CD4-positive, alpha-beta T cell treated with Interleukin-1 beta for 1 hour (primary cell): Measurements from ENCODE around the gene ZCCHC14.
A peak's percentile ranks its signal among the peaks of the same experiment; 100 is the strongest.
"Not testable (repeated sequence)": the region's sequence is repeated elsewhere in the genome, so short reads cannot be mapped to it uniquely, and the experiment has no call there.

Source experiments
- DNase-seq, 2 donors: peaks; one replicate each; pipeline ENCODE4 v3.0.0-alpha.2; 2020 to 2022

ZCCHC14 gene

GRCh38 chr16:87496447-87496801, 3.6 kb upstream of the ZCCHC14 start:
- peak; percentile 30 to 46 for DNase-seq

DNA sequence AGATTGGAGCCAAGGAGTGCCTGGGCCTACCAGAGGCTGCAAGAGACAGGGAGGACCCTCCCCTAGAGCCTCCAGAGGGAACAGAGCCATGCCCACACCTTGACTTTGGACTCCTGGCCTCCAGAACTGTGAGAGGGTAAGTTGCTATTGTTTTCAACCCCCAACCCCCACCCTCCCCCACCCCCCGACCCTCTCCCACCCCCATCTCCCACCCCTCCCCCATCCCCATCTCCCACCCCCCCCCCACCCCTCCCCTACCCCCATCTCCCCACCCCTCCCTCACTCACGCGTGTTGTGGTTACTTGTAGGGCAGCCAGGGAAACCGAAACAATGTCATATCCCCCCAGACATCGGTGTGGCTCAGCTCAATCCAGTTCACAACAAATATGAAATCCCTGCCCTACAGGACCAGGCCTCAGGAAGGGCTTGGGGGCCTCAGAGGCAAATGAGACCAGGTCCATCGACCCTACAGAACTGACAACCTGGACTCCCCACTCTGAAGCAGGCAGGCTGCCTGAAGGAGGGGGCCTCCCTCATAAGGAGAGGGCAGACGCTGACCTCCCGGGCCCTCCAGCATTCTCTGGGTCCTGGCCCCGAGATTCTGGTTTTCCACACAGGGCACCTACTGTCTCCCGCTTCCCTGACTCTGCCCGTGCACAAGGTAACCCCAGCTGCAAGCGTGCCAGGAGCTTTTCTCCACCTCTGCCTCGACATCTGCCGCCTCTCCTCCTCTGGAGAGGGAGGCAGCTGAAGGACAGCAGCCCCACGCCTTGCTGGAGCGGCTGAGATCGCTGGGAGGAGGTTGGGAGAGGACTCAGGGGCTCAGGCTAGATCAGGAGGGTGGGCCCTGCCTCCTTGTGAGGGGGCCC, 3.0 kb upstream of the ZCCHC14 start:
- no peak for DNase-seq

GRCh38 chr16:87493608-87494280, 920 bp upstream of the ZCCHC14 start:
- DNase-seq = no peak

GRCh38 chr16:87492291-87492630, 563 bp downstream of the ZCCHC14 start:
- no peak for DNase-seq

GRCh38 chr16:87491522-87492290, 1.1 kb downstream of the ZCCHC14 start:
- DNase-seq = peak in 1 of 2 donors; percentile 14

GRCh38 chr16:87490799-87491521, 1.9 kb downstream of the ZCCHC14 start:
- peak; percentile 40 to 61 for DNase-seq

DNA sequence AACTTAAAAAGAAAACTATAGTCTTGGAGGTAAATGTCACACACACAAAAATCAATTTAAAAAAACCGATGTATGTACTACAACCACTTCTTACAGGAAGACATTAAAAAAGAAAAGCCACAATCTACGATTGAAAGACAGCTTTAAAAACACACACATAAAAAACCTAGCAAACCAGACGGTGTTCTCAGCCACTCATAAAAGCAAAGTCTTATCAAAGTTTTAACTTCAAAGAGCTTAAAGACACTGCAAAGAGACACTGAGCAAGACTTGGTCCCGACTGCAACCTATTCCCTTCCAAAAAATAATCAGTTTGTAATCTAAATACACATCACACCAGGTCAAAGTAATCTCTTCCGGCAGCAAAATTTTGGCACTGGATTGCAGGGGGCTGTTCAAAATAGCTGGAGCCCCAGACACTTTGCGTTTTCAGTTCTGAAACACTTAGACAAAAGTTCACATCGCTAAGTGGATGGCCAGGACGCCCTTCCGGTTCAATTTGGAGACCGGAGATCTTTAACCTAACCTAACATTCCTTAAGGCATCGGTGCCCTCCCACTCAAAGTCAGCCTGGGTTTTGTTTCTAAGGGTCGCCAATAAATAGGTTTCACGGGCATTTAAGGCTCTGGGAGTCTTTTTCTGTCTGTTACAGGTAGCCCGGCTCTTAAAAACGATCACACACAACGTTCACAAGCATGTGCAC, 2.6 kb downstream of the ZCCHC14 start:
- DNase-seq = peak in 1 of 2 donors; percentile 26

DNA sequence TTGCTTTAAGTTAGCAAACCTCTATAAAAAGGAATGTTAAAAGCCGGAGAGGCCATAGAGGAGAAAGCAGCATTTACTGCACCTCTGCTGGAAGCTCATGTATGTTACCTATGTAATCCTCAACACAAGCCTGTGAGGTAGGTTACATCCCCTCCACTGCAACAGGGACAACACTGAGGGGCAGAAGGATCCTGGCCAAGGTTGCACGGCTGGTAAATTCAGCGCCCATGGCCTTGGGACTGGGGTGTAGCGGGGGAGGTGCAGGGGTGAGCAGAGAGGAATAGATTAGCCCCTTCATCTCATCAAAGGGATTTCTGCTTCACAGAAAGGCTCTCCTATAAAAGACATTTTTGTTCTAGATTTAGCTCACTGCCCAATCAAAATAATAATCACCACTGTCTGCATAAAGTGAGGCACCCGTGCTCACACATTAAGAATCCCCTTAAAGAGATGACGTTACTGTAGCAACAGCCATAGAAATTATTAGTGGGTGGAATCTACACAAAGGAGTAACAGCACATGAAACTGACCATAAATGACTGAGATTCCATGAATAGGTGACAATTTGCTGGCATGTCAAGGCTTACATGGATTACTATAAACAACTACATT, 3.3 kb downstream of the ZCCHC14 start:
- DNase-seq = no peak

- DNase-seq = not testable (repeated sequence)
Measured at GRCh38 chr16:87488960-87489359, 3.9 kb downstream of the ZCCHC14 start.

DNA sequence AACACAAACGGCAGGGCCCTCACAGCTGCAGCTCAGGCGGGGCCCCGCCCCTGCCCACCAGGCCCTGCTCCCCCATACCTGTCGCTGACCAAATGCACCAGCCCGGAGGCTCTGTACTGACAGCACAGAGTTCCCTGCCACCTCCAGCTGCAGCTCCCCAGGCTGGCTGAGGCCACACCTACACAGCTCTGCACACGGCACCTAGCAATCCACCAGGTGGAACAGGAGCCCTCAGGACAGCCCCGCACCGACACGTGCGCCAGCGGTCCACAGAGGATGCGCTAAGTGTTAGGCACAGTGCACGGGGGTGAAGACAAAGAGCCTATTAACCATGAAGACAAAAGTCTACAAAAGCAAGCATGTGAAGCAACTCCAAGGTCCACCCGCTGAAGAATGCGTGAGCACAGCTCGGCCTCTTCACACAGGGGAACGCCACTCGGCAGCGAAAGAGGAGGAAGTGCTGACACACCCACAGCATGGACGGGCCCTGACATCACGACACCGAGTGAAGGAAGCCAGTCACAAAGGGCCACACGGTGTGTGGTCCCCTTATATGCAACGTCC, 5.4 kb downstream of the ZCCHC14 start:
- peak in 1 of 2 donors; percentile 30 for DNase-seq

DNA sequence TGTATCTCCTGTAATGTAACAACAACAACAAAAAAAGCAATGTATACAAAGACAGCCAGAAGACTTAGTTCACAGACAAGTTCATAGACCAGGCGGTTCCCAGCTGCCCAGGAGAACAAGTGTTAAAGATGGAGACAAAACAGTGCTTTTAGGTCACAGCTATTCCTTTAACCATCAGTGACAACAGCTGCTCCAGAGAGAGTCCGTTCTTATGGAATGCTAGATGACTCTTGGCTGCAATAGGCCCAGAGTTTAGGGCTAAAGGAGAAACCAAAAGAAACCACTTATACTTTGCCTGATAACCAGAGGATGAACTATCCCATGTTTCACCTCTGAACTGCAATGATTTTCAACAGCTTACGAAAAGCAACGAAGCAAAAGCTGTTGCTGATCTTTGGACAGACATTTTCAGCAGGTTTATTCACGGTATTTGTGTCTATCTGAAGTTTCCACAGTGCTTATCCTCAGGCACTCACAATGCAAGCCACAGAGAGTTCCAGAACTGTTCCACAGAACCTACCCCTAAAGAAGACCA, 6.0 kb downstream of the ZCCHC14 start:
- no peak for DNase-seq

GRCh38 chr16:87486282-87486681, 6.5 kb downstream of the ZCCHC14 start:
- no peak for DNase-seq

DNA sequence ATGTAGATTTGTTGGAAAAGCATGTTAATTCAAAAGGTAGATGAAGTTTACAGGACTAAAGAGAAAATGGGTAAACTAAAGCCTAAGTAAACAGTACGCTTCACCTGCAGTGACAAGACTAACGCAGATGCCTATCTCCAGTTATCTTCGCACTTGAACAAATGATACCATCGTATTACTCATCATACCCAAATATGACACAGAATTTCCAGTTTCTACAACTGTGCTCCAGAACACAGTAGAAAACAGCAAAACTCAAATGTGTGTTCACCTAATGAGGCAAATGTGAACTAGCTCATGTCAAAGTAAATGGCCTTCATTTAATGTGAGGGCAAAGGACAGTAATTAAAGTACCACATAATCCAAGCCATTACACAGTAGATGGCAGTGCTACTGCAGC, 7.0 kb downstream of the ZCCHC14 start:
- not testable (repeated sequence) for DNase-seq

GRCh38 chr16:87484487-87485331, 8.1 kb downstream of the ZCCHC14 start:
- DNase-seq = no peak

DNA sequence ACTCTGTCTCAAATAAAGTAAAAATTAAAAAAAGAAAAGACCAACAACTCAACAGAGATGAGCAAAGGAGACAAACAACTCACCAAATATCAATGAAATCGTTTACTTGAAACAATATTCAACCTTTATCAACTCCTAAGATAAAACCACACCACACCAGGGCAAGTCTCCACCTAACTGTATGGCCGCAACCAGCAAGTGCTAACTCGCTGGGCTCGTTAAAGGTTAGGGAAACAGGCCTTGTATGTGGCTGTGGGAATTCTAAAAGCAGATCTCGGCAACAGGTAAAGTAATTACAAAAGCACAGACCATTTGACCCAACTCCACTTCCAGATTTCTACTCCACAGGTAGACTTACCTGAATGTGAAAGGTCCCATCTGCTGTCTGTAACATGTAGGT, 9.3 kb downstream of the ZCCHC14 start:
- no peak for DNase-seq

DNA sequence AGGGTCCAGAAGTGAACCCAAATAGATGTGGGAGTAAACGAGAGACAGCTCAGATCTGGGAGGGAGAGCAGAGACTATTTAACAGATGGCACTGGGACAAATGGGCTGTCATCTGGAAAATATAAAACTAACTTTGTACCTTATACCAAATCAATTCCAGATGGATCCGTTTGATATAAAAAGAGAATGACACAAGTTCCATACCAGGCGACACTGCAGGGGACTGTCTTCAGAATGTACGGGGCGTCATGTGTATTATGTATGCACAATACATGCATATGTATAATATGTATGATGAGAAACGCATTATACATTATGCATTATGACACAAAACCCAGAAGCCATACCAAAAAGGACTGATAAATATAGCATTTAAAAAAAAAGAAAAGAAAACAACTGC, 10.2 kb downstream of the ZCCHC14 start:
- DNase-seq = not testable (repeated sequence)

DNA sequence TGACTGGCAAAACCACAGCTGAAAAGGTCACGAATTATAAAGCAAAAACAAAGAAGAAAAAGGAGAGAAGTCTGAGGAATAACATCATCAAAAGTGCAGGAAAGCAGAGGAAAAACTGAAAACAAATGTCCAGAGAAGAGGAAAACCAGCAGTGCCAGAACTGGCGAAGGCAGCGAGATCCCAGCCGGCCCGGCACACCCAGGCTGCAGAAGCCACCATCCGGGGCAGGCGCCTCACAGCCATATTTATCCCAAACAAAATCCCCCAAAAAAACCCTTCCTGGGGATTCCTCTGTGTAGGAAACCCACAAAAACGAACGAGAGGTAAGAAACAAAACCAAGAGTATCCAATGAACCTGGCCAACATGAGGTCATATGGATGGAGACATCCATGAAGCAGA, 10.6 kb downstream of the ZCCHC14 start:
- DNase-seq = no peak

DNA sequence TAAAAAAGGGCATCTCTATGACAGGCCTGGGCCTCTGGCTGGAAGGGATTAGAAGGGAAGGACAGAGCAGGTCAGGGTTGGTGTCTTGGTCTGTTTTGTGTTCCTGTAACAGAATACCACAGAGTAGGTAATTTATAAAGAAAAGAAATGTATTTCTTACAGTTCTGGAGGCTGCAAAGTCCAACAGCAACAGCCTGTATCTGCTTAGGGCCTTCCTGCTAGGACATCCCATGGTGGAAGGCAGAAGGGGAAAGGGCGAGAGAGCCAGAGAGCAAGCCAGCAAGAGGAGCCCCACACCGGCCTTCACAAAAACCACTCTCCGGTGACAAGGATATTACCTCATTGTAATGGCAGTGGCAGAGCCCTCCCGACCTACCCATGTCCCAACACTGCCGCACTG, 11.1 kb downstream of the ZCCHC14 start:
- DNase-seq = not testable (repeated sequence)

DNA sequence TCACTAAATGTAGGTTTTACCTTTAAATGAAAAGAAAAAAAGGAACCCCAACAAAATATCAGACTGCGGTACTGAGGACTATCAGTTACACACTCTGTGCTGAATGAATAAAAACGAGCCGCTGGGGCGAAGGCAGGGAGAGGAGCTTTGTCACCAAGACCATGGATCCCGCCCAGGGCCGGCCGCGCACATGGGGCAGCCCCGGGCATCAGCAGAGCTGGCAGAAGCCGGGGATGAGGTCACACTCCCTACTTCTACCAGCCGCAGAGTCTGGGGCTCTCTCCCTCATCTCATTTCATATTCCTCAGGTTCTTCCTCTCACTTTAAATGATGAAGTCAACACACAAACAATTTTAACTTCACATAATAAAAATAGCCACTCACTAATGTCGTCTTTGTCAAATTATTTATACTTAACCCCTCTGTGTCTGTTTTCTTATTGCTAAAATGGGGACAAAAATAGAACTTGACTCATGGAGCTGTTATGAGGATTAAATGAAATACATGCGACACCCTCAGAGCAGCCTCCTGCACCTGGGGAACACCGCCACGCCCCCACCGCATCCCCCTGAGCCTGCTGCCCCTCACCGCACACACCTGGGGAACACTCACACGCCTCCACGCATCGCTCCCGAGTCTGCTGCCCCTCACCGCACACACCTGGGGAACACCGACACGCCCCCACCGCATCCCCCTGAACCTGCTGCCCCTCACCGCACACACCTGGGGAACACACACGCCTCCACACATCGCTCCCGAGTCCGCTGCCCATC, 15.4 kb downstream of the ZCCHC14 start:
- DNase-seq = not testable (repeated sequence)
